ENCODE measurements around the gene ZNF574.
A peak's percentile ranks its signal among the peaks of the same experiment; 100 is the strongest.

Gene ZNF574

DNA sequence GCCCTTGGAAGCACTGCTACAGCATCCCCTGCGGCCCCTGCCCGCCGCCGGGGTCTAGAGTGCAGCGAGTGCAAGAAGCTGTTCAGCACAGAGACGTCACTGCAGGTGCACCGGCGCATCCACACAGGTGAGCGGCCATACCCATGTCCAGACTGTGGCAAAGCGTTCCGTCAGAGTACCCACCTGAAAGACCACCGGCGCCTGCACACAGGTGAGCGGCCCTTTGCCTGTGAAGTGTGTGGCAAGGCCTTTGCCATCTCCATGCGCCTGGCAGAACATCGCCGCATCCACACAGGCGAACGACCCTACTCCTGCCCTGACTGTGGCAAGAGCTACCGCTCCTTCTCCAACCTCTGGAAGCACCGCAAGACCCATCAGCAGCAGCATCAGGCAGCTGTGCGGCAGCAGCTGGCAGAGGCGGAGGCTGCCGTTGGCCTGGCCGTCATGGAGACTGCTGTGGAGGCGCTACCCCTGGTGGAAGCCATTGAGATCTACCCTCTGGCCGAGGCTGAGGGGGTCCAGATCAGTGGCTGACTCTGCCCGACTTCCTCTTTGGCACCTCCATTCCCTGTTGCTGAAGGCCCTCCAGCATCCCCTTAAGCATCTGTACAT is 4.9 kb downstream of the ZNF574 start:
- DNase-seq (ENCODE audit: low read depth): no peak

- DNase-seq (ENCODE audit: low read depth): peak; percentile 70
Measured at GRCh38 chr19:42081584-42082203, 5.7 kb downstream of the ZNF574 start.

DNA sequence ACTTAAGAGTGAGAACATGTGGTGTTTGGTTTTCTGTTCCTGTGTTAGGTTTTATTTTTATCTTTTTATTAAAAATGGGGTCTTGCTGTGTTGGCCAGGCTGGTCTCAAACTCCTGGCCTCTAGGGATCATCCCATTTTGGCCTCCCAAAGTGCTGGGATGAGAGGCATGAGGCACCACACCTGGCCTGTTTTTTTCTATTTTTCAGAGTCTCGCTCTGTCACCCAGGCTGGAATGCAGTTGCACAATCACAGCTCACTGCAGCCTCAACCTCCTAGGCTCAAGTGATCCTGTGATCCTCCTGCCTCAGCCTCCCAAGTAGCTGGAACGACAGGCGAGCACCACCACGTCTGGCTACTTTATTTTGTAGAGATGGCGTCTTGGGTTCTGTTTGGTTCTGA is 7.6 kb downstream of the ZNF574 start:
- DNase-seq (ENCODE audit: low read depth): no peak

GRCh38 chr19:42086188-42086736 is 10.3 kb downstream of the ZNF574 start:
- no peak for DNase-seq (ENCODE audit: low read depth)

DNA sequence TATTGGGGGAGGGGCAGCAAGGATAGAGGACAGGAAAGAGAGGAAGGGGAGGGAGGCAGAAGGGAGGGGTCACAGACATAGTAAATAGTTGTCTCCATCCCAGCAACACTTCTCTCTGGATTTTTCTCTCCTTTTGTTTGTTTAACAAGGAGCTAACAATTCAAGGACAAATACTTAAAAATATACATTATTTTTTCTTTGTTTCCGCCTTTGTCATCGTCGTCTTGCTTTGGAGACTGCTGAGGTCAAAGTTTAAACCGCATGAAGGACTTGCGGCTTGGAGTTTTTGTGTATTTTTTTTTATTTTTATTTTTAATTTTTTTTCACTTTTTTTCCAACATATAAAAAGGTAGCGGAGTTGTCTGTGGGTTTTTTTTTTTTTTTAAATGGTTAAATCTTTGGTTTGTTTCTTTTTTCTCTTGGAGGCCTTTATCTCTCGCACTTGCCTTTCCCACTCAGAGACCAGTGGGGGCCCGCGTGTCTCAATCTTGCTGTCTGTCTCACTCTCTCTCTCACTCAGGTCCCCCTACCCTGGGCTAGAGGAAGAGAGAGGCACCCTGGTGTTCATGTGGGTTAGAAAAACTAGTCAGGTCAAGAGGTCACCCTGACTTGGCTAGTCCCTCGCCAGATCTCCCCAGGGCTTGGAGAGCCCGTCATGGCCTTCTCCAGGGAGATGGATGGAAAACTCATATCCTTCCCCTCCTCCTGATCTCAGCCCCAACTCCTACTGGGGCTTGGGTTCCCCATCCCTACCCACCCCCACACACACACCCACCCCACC is 11.0 kb downstream of the ZNF574 start:
- DNase-seq (ENCODE audit: low read depth): peak; percentile 36

- peak; percentile 83 for DNase-seq (ENCODE audit: low read depth)
Measured at GRCh38 chr19:42088471-42089190, 12.7 kb downstream of the ZNF574 start.

- no peak for DNase-seq (ENCODE audit: low read depth)
Measured at GRCh38 chr19:42089191-42089750, 13.3 kb downstream of the ZNF574 start.

- DNase-seq (ENCODE audit: low read depth): no peak
Measured at GRCh38 chr19:42089772-42090171, 13.8 kb downstream of the ZNF574 start.

GRCh38 chr19:42090672-42091071 is 14.7 kb downstream of the ZNF574 start:
- no peak for DNase-seq (ENCODE audit: low read depth)

GRCh38 chr19:42091300-42091699 is 15.3 kb downstream of the ZNF574 start:
- no peak for DNase-seq (ENCODE audit: low read depth)

- peak; percentile 36 for DNase-seq (ENCODE audit: low read depth)
Measured at GRCh38 chr19:42091742-42092141, 15.8 kb downstream of the ZNF574 start.

GRCh38 chr19:42092350-42092749 is 16.4 kb downstream of the ZNF574 start:
- no peak for DNase-seq (ENCODE audit: low read depth)

DNA sequence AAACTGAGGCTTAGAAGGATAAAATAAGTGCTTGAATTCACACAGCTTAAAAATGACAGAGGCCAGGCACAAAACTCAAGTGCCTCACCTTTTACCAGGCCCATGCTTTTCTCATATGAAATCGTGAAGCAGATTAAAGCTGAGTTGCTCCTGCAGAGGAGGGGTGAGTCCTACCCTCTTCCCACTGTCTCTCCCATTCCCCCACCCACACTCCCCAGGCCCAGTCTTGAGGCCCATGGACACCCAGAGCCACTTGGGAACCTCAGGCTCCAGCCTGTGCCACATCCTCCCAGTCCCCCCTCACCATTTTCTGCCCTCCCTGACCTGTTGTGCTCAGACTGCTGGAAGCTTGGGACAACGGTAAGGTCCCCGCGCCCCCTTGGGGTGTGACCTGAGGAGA is 17.5 kb downstream of the ZNF574 start:
- no peak for DNase-seq (ENCODE audit: low read depth)

DNA sequence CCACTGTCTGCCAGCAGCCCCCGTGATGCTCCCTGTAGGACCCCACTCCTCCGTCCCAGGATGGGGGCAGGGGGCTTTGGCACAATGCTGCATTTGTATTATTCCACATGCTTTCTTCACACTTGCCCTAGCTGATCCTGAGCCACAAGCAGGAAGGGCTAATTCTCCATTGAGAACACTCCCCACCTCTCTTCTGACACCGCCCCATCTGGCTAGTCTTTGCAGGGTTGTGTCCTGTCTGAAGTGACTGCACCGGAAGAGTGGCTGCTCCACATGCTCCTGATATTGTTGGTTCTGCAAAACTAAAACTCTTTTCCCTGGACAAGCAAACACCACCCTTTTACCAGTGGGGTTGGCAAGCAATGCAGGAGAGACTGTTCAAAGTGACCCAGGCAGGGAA is 18.0 kb downstream of the ZNF574 start:
- no peak for DNase-seq (ENCODE audit: low read depth)

DNA sequence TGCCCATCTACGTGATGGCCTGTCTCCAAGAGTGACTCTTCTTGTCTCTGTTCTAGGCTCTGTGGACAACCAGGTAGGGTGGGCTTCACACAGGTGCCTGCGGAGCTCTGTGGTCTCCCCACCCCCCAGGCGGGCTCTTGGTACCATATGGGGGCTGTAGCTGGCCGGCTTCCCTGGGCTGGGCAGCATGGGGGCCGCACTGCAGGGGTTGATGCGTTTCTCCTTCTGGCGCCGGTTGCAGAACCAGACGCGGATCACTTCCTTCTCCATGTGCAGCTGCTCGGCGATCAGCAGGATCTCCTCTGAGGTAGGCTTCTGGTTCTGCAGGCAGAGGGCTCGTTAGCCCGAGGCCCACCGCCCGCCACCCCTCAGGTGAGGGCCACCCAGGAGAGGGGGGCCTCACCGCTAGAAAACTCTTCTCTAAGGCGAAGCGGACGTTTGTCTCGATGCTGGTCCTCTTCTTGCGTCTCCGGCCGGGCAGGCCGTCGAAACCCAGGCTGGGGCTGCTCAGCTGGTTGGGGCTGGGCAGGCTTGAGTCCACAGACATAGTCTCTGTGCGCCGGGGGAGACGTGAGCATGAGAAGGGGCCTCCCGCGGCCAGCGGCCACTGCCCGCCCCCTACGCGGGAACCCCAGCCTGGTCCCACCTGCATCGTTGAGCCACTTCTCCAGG is 19.3 kb downstream of the ZNF574 start:
- DNase-seq (ENCODE audit: low read depth): no peak

GRCh38 chr19:42095814-42096230 is 19.9 kb downstream of the ZNF574 start:
- no peak for DNase-seq (ENCODE audit: low read depth)

- no peak for DNase-seq (ENCODE audit: low read depth)
Measured at GRCh38 chr19:42096255-42096837, 20.4 kb downstream of the ZNF574 start.

- no peak for DNase-seq (ENCODE audit: low read depth)
Measured at GRCh38 chr19:42097461-42097860, 21.5 kb downstream of the ZNF574 start.

GRCh38 chr19:42098781-42099180 is 22.8 kb downstream of the ZNF574 start:
- DNase-seq (ENCODE audit: low read depth): no peak

DNA sequence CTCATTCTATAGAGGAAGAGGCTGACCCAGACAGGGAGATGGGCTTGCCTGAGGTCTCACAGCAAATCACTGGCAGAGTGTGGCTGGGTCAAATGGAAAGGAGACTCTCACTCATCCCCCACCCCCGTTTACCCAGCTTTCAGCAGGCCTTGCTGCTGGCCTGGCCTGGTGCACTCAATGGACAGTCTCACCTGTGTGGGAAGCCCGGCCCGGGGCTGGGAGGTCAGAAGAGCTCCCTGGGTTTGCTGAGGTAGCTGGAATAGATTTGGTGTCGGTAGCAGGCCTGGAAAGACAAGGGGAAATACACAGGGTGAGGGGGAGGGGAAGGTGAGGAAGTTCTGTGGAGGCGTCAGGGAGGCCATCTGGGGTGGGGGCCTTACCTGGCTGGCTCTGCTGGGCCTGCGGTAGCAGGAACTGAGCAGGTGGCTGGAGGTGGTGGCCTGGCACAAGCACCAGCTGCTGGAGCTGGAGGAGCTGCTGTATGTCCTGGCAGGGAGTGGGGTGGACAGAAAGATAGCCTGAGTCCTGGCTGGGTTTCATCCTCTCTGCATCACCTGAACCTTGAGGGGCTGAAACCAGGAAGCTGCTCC is 23.5 kb downstream of the ZNF574 start:
- DNase-seq (ENCODE audit: low read depth): no peak

- DNase-seq (ENCODE audit: low read depth): peak; percentile 64
Measured at GRCh38 chr19:42100241-42100640, 24.3 kb downstream of the ZNF574 start.

All from iris pigment epithelial cell (primary cell).